SW 1271 (cell line): ENCODE measurements around the gene KRTAP4-5.
"Not testable (repeated sequence)": the region's sequence is repeated elsewhere in the genome, so short reads cannot be mapped to it uniquely, and the experiment has no call there.

Experiments used
- DNase-seq, 2 experiments: peaks; one replicate each; lab custom pipeline; 2025; lab: John Stamatoyannopoulos, UW

Gene KRTAP4-5

DNA sequence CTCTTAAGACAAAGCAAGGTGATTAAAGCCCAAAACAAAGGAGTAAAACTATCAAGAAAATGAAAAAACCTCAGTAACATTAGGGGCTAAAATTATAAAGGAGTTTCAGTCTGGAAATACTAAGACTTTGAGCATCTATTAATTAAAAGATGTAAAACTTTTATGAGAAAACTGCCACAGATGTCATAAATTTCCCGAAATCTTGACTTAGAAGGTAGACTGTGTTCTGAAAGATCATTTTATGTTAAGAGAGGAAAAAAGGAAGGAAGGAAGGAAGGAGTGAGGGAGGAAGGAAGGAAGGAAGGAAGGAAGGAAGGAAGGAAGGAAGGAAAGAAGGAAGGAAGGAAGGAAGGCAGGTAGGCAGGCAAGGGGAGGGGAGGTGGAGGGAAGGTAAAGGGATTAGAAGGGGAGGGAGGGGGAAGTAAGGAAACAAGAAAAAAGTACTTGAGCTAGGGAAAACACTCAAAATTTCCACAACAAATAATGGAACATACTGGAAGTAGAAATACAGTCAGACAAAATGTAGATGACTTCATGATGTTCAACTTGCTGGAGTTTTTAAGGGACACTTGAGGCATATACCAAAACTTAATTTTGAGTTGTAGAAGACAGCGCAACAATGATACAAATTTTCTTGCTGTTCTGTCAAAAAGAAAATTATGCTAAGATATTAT lies 2.0 kb downstream of the KRTAP4-5 start:
- no peak for DNase-seq

DNA sequence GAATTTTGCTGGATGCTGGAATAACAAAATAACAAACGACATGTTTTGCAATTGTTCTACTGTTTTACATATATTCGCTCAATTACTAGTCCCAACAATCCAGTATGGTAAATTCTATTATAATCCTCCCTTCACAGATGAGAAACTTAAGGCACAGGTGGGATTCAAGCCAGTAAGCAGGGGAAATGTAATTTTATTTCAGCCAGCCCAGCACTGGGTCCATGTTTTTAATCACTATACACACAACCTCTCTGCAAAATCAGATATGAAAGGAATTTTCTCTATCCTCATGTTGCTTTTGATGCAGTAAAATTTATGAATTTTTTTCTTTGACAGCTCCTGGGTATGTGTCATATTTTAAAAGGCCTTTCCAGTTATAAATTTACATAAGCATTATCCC lies 4.4 kb downstream of the KRTAP4-5 start:
- no peak for DNase-seq

GRCh38 chr17:41144846-41145245 lies 4.8 kb downstream of the KRTAP4-5 start:
- DNase-seq, result no peak

- DNase-seq, result no peak
Measured at GRCh38 chr17:41141361-41141760, 8.3 kb downstream of the KRTAP4-5 start.

DNA sequence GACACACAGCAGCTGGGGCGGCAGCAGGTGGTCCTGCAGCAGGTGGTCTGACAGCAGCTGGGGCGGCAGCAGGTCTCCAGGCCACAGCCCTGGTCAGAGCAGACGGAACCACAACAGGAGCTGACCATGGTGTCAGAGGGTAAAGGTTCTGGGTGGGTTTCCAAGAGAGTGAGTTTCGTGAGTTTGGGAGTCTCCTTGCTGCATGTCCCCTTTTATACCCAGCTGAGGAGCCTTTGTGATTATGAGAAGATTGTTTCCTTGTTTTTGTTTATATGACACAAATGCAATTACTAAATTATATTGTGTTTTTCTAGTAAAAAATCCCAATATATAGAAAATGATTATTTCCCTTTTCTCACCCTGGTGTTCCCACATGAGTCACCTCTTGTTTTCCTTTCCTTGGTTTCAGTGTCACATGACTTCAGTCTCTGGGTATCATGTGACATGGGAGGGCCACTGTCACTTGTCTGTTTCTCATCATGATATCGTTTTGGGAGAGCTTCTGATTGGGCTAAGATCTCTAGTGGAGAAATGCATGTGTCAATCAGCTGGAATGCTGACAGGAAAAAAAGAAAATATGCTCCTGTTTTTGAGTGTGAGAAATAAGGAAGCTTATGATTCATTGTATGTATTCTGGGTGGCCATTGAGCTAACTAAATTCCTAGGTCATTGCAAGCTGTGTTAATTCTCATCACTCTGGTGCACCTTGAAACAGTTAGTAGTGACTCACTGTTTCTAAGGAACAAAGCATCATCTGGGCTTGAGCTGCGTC lies 9.1 kb downstream of the KRTAP4-5 start, which contains the start of gene KRTAP4-6:
Gene KRTAP4-6, minus strand, starts transcription at position 185 of the 772 bp plus-strand sequence. Its CDS starts 57 bp downstream, at position 128.
- peak; percentile 18 to 38 for DNase-seq

DNA sequence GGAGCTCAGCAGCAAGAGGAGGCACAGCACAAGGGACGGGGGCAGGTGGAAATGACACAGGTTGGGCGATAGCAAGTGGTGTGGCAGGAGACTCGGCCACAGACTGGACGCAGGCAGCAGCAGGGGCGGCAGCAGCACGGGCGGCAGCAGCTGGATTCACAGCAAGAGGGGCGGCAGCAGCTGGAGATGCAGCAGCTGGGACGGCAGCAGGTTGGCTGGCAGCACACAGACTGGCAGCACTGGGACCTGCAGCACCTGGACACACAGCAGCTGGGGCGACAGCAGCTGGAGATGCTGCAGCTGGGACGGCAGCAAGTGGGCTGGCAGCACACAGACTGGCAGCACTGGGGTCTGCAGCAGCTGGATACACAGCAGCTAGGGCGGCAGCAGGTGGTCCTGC lies 9.8 kb downstream of the KRTAP4-5 start:
- DNase-seq, result not testable (repeated sequence)

- DNase-seq, result no peak
Measured at GRCh38 chr17:41133880-41134735, 15.5 kb downstream of the KRTAP4-5 start.

DNA sequence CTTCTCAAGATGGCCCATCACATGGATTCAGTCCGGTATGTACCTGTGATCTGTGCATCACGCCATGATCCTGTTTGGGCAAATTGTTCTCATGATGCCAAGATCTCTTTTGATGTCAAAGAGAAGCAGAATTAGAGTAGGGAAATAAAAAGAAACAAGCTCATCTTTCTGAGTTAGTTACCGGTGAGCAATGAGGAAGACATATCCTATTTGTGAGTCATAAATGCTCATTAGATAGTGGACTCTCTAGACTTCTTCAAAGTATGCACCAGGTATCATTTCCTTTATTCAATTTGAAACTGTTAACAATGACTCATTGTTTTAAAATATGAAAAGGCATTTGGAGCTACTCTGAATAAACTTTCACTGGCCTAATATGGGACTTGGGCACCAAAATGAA lies 17.6 kb downstream of the KRTAP4-5 start:
- DNase-seq, result peak; percentile 23 to 60

GRCh38 chr17:41127371-41127770 lies 22.3 kb downstream of the KRTAP4-5 start:
- DNase-seq, result no peak

GRCh38 chr17:41126412-41126811 lies 23.2 kb downstream of the KRTAP4-5 start:
- DNase-seq, result no peak

DNA sequence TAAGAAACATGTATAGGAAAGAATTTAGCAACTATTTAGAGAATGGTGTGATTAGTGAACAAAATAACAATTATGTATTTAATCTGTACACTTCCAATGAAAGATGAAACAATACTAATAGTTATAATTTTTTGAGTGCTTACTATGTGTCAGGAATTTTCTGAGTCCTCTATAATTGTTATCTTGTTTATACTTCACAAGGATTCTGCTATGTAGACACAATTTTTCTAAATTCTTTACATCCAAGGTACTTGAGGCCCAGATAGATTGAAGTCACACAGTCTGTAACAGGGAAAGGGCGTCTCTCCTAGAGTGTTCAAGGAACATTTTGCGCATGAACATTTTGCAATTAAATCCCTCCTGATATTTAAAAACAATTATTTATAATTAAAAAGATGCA lies 24.6 kb downstream of the KRTAP4-5 start:
- DNase-seq, result no peak

- not testable (repeated sequence) for DNase-seq
Measured at GRCh38 chr17:41123991-41124371, 25.6 kb downstream of the KRTAP4-5 start, which contains the start of gene KRTAP4-12. KRTAP4-12 (minus strand) TSS chr17:41124182; CDS start chr17:41124122, 60 bp downstream.

GRCh38 chr17:41123292-41123990 lies 26.2 kb downstream of the KRTAP4-5 start:
- DNase-seq, result not testable (repeated sequence)

DNA sequence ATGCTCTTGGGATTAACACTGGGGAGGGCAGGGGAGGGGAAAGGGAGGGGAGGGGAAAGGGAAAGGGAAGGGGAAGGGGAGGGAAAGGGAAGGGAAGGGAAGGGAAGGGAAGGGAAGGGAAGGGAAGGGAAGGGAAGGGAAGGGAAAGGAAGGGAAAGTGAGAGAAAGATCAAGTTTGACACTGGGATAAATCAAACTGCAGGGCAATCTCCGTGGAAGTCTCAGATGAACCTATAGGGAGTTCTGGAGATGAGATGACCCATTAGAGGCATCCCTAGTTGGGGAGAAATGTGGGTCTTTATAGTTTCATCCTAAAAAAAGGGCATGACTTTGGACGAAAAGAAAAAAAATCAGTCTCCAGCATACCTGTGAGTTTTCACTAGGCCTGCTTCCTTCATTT lies 27.9 kb downstream of the KRTAP4-5 start:
- no peak for DNase-seq

- not testable (repeated sequence) for DNase-seq
Measured at GRCh38 chr17:41119696-41120690, 29.6 kb downstream of the KRTAP4-5 start.

- no peak for DNase-seq
Measured at GRCh38 chr17:41118721-41119120, 30.9 kb downstream of the KRTAP4-5 start.

DNA sequence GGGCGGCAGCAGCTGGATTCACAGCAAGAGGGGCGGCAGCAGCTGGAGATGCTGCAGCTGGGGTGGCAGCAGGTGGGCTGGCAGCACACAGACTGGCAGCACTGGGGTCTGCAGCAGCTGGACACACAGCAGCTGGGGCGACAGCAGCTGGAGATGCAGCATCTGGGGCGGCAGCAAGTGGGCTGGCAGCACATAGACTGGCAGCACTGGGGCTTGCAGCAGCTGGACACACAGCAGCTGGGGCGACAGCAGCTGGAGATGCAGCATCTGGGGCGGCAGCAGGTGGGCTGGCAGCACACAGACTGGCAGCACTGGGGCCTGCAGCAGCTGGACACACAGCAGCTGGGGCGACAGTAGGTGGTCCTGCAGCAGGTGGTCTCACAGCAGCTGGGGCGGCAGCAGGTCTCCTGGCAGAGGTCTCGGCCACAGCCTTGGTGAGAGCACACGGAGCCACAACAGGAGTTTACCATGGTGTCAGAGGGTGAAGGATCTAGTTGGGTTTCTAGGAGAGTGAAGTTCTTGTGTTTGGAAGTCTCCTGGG lies 31.7 kb downstream of the KRTAP4-5 start, which contains the start of gene KRTAP4-11:
Gene KRTAP4-11, minus strand, starts transcription at position 528 of the 541 bp plus-strand sequence. Its CDS starts 58 bp downstream, at position 470.
- DNase-seq, result not testable (repeated sequence)

DNA sequence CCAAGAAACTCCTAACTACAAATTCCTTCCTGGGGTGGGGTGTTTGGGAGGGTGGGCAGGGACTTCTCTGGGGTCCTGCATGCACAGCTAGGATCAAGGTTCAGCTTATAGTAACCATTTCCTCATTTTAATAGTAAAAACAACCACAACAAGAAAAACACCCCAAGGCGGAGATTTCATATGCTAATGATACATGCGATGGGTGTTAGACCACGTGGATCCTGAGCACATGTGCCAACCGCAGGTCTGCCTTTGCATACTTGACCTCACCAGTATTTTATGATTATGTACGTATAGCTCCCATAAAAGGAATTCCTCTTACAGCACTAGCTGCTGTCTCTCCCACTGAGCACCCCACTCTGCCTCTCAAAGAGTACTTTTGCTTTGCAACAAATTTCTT lies 33.3 kb downstream of the KRTAP4-5 start:
- DNase-seq, result no peak

GRCh38 chr17:41111151-41111885 lies 38.3 kb downstream of the KRTAP4-5 start:
- no peak for DNase-seq
